SU-DHL-6 (cell line): ENCODE results near the gene CEBPG.

ENCODE experiments used
- H2AFZ ChIP-seq: fragments of 200-600 bp; sonication (generic); 2 replicates; pipeline ENCODE4 v1.6.1; 2014; ENCODE audit warnings: low read depth, mild to moderate bottlenecking, moderate library complexity, mixed read lengths, antibody characterized with exemption, low read length; ENCODE audit not compliant: severe bottlenecking
- H3F3A ChIP-seq: fragments of 200-600 bp; shearing (Covaris generic); 2 replicates; pipeline ENCODE4 v1.6.0; 2016; ENCODE audit warnings: antibody characterized with exemption, mild to moderate bottlenecking; ENCODE audit not compliant: insufficient read depth
- H3K27ac ChIP-seq: fragments of 200-600 bp; sonication (generic); 2 replicates; pipeline ENCODE4 v1.5.1; 2016; ENCODE audit warnings: low read depth, mild to moderate bottlenecking, low read length, moderate library complexity, mixed read lengths
- H3K27me3 ChIP-seq: fragments of 200-600 bp; sonication (generic), shearing (Covaris generic); 2 replicates; pipeline ENCODE4 v1.6.0; 2014; ENCODE audit warnings: mild to moderate bottlenecking, low read length
- H3K36me3 ChIP-seq: fragments of 200-600 bp; sonication (generic); 2 replicates; pipeline ENCODE4 v1.6.1; 2014; ENCODE audit warnings: mild to moderate bottlenecking, low read length, mixed read lengths
- H3K4me2 ChIP-seq: fragments of 300-600, 200-600 bp; shearing (Covaris generic), sonication (generic); 2 replicates; pipeline ENCODE4 v1.6.0; 2014; ENCODE audit warnings: low read length, low read depth, mild to moderate bottlenecking; ENCODE audit not compliant: poor library complexity, severe bottlenecking
- H3K4me3 ChIP-seq: fragments of 200-600 bp; sonication (generic); 2 replicates; pipeline ENCODE4 v1.5.1; 2014; ENCODE audit warnings: antibody characterized with exemption, low read length, mild to moderate bottlenecking, mixed read lengths; ENCODE audit not compliant: insufficient read depth, poor library complexity, severe bottlenecking
- H3K79me2 ChIP-seq: fragments of 200-600 bp; sonication (generic); 2 replicates; pipeline ENCODE4 v1.6.1; 2014; ENCODE audit warnings: mild to moderate bottlenecking, low read length, moderate library complexity; ENCODE audit not compliant: insufficient read depth
- H3K9ac ChIP-seq: fragments of 200-600 bp; sonication (generic); 2 replicates; pipeline ENCODE4 v1.7.0; 2014; ENCODE audit warnings: mild to moderate bottlenecking, low read length
- H3K9me2 ChIP-seq: fragments of 200-600 bp; sonication (generic); replicated peaks from 2 replicates; pipeline ENCODE4 v1.6.1; 2014; ENCODE audit warnings: low read length; ENCODE audit not compliant: insufficient read depth
- H3K9me3 ChIP-seq: fragments of 200-600 bp; sonication (generic); 2 replicates; pipeline ENCODE4 v1.6.1; 2014; ENCODE audit warnings: low read length, mixed read lengths; ENCODE audit not compliant: insufficient read depth
- H4K20me1 ChIP-seq: fragments of 200-600 bp; sonication (generic); 2 replicates; pipeline ENCODE4 v1.6.1; 2014; ENCODE audit warnings: low read depth, mild to moderate bottlenecking, antibody characterized with exemption, low read length, moderate library complexity, mixed read lengths
- CTCF ChIP-seq: fragments of 200-600 bp; sonication (generic); IDR thresholded peaks from one replicate; pipeline ENCODE4 v1.5.1; 2017; ENCODE audit warnings: antibody characterized with exemption, mild to moderate bottlenecking, low read length, moderate library complexity; ENCODE audit not compliant: insufficient read depth, poor library complexity, severe bottlenecking
- EZH2phosphoT487 ChIP-seq: fragments of 200-600 bp; sonication (generic), shearing (Covaris generic); conservative IDR thresholded peaks from 2 replicates; pipeline ENCODE4 v1.6.1; 2018; ENCODE audit warnings: mild to moderate bottlenecking, antibody characterized with exemption, low read length, moderate library complexity, mixed read lengths

CEBPG gene

GRCh38 chr19:33384983-33385382 is 11.5 kb downstream of the CEBPG start:
- no peak overlapping the region for H3K27ac ChIP-seq
- no peak overlapping the region for H2AFZ ChIP-seq
- H3K4me3 ChIP-seq = no peak overlapping the region
- peaks cover 14% of the 10 kb centered on the region; the same call in 1 of the 2 replicates for H4K20me1 ChIP-seq
- H3K4me2 ChIP-seq = no peak overlapping the region
- peaks cover 7% of the 10 kb centered on the region; the same call in 1 of the 2 replicates for H3K36me3 ChIP-seq
- H3K79me2 ChIP-seq = peaks cover 30% of the 10 kb centered on the region
- H3K9ac ChIP-seq = no peak overlapping the region
- TF ChIP-seq CTCF (no peak), EZH2phosphoT487 (no peak)
- H3K9me2 ChIP-seq = no peaks in the 10 kb centered on the region
- H3F3A ChIP-seq = 0 out of 2 replicates have a peak, but pooled peaks cover 4% of the 10 kb centered on the region
- no peaks in the 10 kb centered on the region for H3K27me3 ChIP-seq
- no peaks in the 10 kb centered on the region for H3K9me3 ChIP-seq

- Histone ChIP-seq H3K79me2 (peaks cover 20% of the 10 kb centered on the region), H3K9me2 (no peaks in the 10 kb centered on the region), H3K4me2 (no peak overlapping the region), H4K20me1 (peaks cover 6% of the 10 kb centered on the region; the same call in 1 of the 2 replicates), H3K9ac (no peak overlapping the region), H3K9me3 (no peaks in the 10 kb centered on the region), H2AFZ (no peak overlapping the region), H3K27me3 (no peaks in the 10 kb centered on the region), H3K27ac (no peak overlapping the region), H3F3A (0 out of 2 replicates have a peak, but pooled peaks cover 4% of the 10 kb centered on the region), H3K4me3 (no peak overlapping the region), H3K36me3 (no peaks in the 10 kb centered on the region)
- TF ChIP-seq CTCF (no peak), EZH2phosphoT487 (no peak)
Observed at GRCh38 chr19:33385956-33386355, 12.4 kb downstream of the CEBPG start.

DNA sequence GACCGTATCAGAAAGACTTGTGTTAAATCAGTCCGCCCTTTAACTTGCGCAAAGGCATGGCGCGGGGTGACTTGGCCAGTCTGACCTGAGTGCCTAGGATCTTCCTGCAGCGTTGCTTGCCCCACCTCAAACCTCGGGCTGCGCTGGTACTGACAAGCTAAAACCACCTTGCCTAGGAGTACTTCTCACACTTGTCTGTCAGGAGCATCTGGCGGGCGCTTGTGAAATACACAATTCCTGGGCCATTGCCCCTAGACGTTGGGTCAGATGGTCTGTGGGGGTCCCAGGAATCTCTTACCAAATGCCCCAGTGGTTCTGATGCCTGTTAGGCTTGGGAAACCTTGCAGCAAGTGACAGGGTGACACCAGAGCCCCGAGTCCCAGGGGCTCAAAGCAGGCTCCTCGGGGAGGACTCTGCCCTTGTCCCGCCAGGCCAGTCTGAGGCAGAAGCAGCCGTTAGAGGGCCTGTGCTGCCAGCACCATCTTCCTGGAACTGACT is 12.9 kb downstream of the CEBPG start:
- no peaks in the 10 kb centered on the region for H3K27me3 ChIP-seq
- H3K9ac ChIP-seq = no peak overlapping the region
- H3K9me2 ChIP-seq = no peaks in the 10 kb centered on the region
- H4K20me1 ChIP-seq = peaks cover 5% of the 10 kb centered on the region; the same call in 1 of the 2 replicates
- no peaks in the 10 kb centered on the region for H3K9me3 ChIP-seq
- peaks cover 16% of the 10 kb centered on the region for H3K79me2 ChIP-seq
- H2AFZ ChIP-seq = no peak overlapping the region
- TF ChIP-seq EZH2phosphoT487 = no peak
- TF ChIP-seq CTCF = no peak
- H3F3A ChIP-seq = 0 out of 2 replicates have a peak, but pooled peaks cover 4% of the 10 kb centered on the region
- no peaks in the 10 kb centered on the region for H3K36me3 ChIP-seq
- H3K4me3 ChIP-seq = no peak overlapping the region
- H3K4me2 ChIP-seq = no peak overlapping the region
- H3K27ac ChIP-seq = no peak overlapping the region
